Heart right ventricle (tissue), 16 donors: ENCODE data around the gene U2AF2. TPM values are rescaled to one million over a fixed set of nuclear protein-coding genes. Genes with fewer than 3 reads are reported as not detected.

Experiments
- ATAC-seq, 8 donors: fragments of 200-7000 bp; cut with Tn5 transposase; one replicate each; pipeline ENCODE4 v1.9.1; 2020; ENCODE audit warnings: mild to moderate bottlenecking in 8 of 8, moderate library complexity in 8 of 8, moderate number of reproducible peaks in 1 of 8
- DNase-seq, 2 donors: peaks; one replicate each; pipeline ENCODE4 v3.0.0-alpha.2; 2020
- H3K27ac ChIP-seq, 10 donors: fragments of 200-600 bp; sonication (generic) in 2 of 10; one replicate each; pipeline versions ENCODE4 v1.5.0 to v1.8.0; 2020 to 2022; ENCODE audit warnings: mild to moderate bottlenecking in 3 of 10
- H3K27me3 ChIP-seq, 7 donors: fragments of 200-600 bp; one replicate each; pipeline ENCODE4 v1.8.0; 2021 to 2022; ENCODE audit warnings: mild to moderate bottlenecking in 2 of 7
- H3K36me3 ChIP-seq, 9 donors: fragments of 200-600 bp; sonication (generic) in 1 of 9; one replicate each; pipeline versions ENCODE4 v1.5.0 to v1.8.0; 2020 to 2022; ENCODE audit warnings: mild to moderate bottlenecking in 2 of 9
- H3K4me1 ChIP-seq, 9 donors: fragments of 200-600 bp; sonication (generic) in 1 of 9; one replicate each; pipeline versions ENCODE4 v1.5.0 to v1.8.0; 2020 to 2022; ENCODE audit warnings: mild to moderate bottlenecking in 4 of 9
- H3K4me3 ChIP-seq, 10 donors: fragments of 200-600 bp; sonication (generic) in 2 of 10; one replicate each; pipeline versions ENCODE4 v1.5.0 to v1.8.0; 2020 to 2022; ENCODE audit warnings: mild to moderate bottlenecking in 7 of 10, moderate library complexity in 2 of 10
- H3K9me3 ChIP-seq, 11 donors: fragments of 200-600 bp in 10 of 11; sonication (generic) in 2 of 11; one replicate each; pipeline versions ENCODE4 v1.5.0 to v1.8.0; 2013 to 2022; ENCODE audit warnings: mild to moderate bottlenecking in 2 of 11, control low read depth in 1 of 11, moderate library complexity in 1 of 11
- CTCF ChIP-seq, 9 donors: fragments of 200-600 bp; sonication (generic) in 2 of 9; IDR thresholded peaks; one replicate each; pipeline versions ENCODE4 v1.5.0 to v1.8.0; 2021 to 2022; ENCODE audit warnings: antibody characterized with exemption in 9 of 9, mild to moderate bottlenecking in 5 of 9, moderate library complexity in 1 of 9
- WGBS, 2 donors: extraction: QIAGEN DNeasy Blood & Tissue Kit; methylation state at CpG; one replicate each; pipeline ENCODE4 v1.1.7; 2013; ENCODE audit warnings: inconsistent platforms in 1 of 2; 5-methylcytosine and 5-hydroxymethylcytosine counted together
- intact Hi-C, 10 donors: fragments of 100-400 bp; cut with DNase I; formaldehyde crosslinking; loops; one replicate each; pipeline versions ENCODE4 v1.11.1 to v1.14.2; 2022
- polyA plus RNA-seq, 2 donors: library from polyadenylated mRNA; stranded (reverse); fragments of 200-250 nt; gene quantifications; one replicate each; pipeline ENCODE4 v1.2.3, GENCODE V29; 2013
- total RNA-seq, 10 donors: library from RNA; stranded (reverse); fragmentation: NEBNext Ultra II Directional in 3 of 10; extraction: Animal tissue kit (Norgen Biotek cat#: 25700) in 3 of 10; gene quantifications; one replicate each; pipeline versions ENCODE4 v1.2.1 to v1.2.4, GENCODE V29; 2021 to 2023
- donor health status: Arrhythmogenic right ventricular cardiomyopathy.
- donor health status: ischemic (EF 13 %, LVEDD 7.1; RV severe dilation, severe dysfunction).
- donor health status: healthy with polysubstance abuse.
- donor health status: DM: no; HTN: yes; CAD: no.
- donor health status: DM: no; HTN: no; CAD: no.
- donor health status: ischemic (EF 25% LVEDD 6.9; RV normal size, moderate dysfunction).
- donor health status: ischemic (EF 25% LVEDD 5.7; RV mildly dilated, moderate dysfunction).
- donor health status: healthy.
- donor health status: DM: yes; HTN: yes; CAD: no.
- donor health status: Ischemic cardiomyopathy.
- donor health status: ischemic (EF 35%, LVEDD 5.7; RV mildly dilated, moderate dysfunction).
- donor health status: nonischemic (EF 11% LVEDD 7.7; RV severe dilation, severe dysfunction).
- donor health status: DM: yes; HTN: yes; CAD: no.
- donor health status: PGD.
- donor health status: ischemic (EF 29% LVEDD 5.4; RV normal size, mild dysfunction).
- donor health status: nonischemic (EF 23%, LVEDD 6.1; RV moderate dilation, normal function).

The U2AF2 gene
- total and polyA plus RNA-seq, 12 donors = 64.1 to 100 (median 74.4) TPM

- H3K4me3 ChIP-seq = no peak overlapping the region
- peaks cover 35 to 53% (median 43%) of the 10 kb centered on the region in 9 donors for H3K4me1 ChIP-seq
- no peaks in the 10 kb centered on the region for H3K27me3 ChIP-seq
- H3K27ac ChIP-seq = no peak overlapping the region
- ATAC-seq (no peak), DNase-seq (no peak)
- WGBS, 2 donors = 84 to 87% methylated on average over 11 to 12 of the region's 12 CpGs
- no peak for TF ChIP-seq CTCF (IDR thresholded peaks at IDR 0.05)
- no peaks in the 10 kb centered on the region for H3K9me3 ChIP-seq
- intact Hi-C loops = no loop called here
- H3K36me3 ChIP-seq = peaks cover 0 to 70% (median 40%) of the 10 kb centered on the region in 9 donors
Measured at GRCh38 chr19:55660404-55660803, 5.6 kb downstream of the U2AF2 start.

- DNase-seq (no peak), ATAC-seq (no peak)
- no peak for TF ChIP-seq CTCF (IDR thresholded peaks at IDR 0.05)
- intact Hi-C loops = no loop called here
- no peaks in the 10 kb centered on the region for H3K27me3 ChIP-seq
- H3K9me3 ChIP-seq = no peaks in the 10 kb centered on the region
- WGBS, 2 donors = 74 to 75% methylated on average over 16 of the region's 16 CpGs
- no peak overlapping the region for H3K4me3 ChIP-seq
- peaks cover 0 to 75% (median 46%) of the 10 kb centered on the region in 9 donors for H3K36me3 ChIP-seq
- H3K27ac ChIP-seq = no peak overlapping the region
- peaks cover 33 to 47% (median 39%) of the 10 kb centered on the region in 9 donors for H3K4me1 ChIP-seq
Measured at GRCh38 chr19:55660991-55661390, 6.2 kb downstream of the U2AF2 start.

- intact Hi-C loops = no loop called here
- Histone ChIP-seq H3K4me1 (peaks cover 25 to 39% (median 30%) of the 10 kb centered on the region in 9 donors), H3K36me3 (peaks cover 0 to 84% (median 54%) of the 10 kb centered on the region in 9 donors), H3K27ac (no peak overlapping the region), H3K9me3 (no peaks in the 10 kb centered on the region), H3K4me3 (no peak overlapping the region), H3K27me3 (no peaks in the 10 kb centered on the region)
- 58 to 66% methylated on average over 7 of the region's 7 CpGs for WGBS, 2 donors
- no peak for ATAC-seq
- no peak for DNase-seq
- TF ChIP-seq CTCF (IDR thresholded peaks at IDR 0.05) = no peak
Measured at GRCh38 chr19:55661826-55662225, 7.0 kb downstream of the U2AF2 start.

GRCh38 chr19:55663846-55664536 lies 9.2 kb downstream of the U2AF2 start:
- DNase-seq = no peak
- ATAC-seq = no peak
- H3K27ac ChIP-seq = no peak overlapping the region
- intact Hi-C loops = no loop called here
- WGBS, 2 donors = 87 to 91% methylated on average over 20 of the region's 20 CpGs
- TF ChIP-seq CTCF (IDR thresholded peaks at IDR 0.05) = no peak
- H3K36me3 ChIP-seq = peaks cover 0 to 99% (median 64%) of the 10 kb centered on the region in 9 donors
- no peak overlapping the region for H3K4me3 ChIP-seq
- peaks cover 3 to 21% (median 9%) of the 10 kb centered on the region in 9 donors for H3K4me1 ChIP-seq
- no peaks in the 10 kb centered on the region for H3K27me3 ChIP-seq
- H3K9me3 ChIP-seq = no peaks in the 10 kb centered on the region
